ENCODE data around the gene PLAGL2. TPM values are rescaled to one million over a fixed set of nuclear protein-coding genes. Genes with fewer than 3 reads are reported as not detected.
"Not testable (repeated sequence)": the region's sequence is repeated elsewhere in the genome, so short reads cannot be mapped to it uniquely, and the experiment has no call there.

PLAGL2 gene
- total RNA-seq, 2 donors from 2014 or later: 11.2 to 17.4 TPM

- H3K27me3 ChIP-seq (replicated peaks; ENCODE audit: insufficient read depth): no peaks in the 10 kb centered on the region
- no peak overlapping the region for H3K4me3 ChIP-seq
- H3K36me3 ChIP-seq: peaks cover 0 to 7% of the 10 kb centered on the region in 2 donors
- peak; percentile 54 for DNase-seq (ENCODE audit: low spot score)
- no peaks in the 10 kb centered on the region for H3K4me1 ChIP-seq (replicated peaks)
- intact Hi-C loops (cut with DNase I): no loop called here
- H3K27ac ChIP-seq: peak overlapping the region; percentile 41 to 58
- TF ChIP-seq POLR2A (IDR thresholded peaks at IDR 0.05): no peak
- peak; percentile 76 for TF ChIP-seq POLR2AphosphoS5 (IDR thresholded peaks at IDR 0.05)
- H3K9me3 ChIP-seq: no peaks in the 10 kb centered on the region
- 42% methylated on average over 7 of the region's 7 CpGs for WGBS
Measured at GRCh38 chr20:32195581-32195980, 12.0 kb downstream of the PLAGL2 start.

- DNase-seq (ENCODE audit: low spot score): no peak
- intact Hi-C loops (cut with DNase I): no loop called here
- H3K9me3 ChIP-seq: no peaks in the 10 kb centered on the region
- TF ChIP-seq CTCF (IDR thresholded peaks at IDR 0.05) (no peak), POLR2A (IDR thresholded peaks at IDR 0.05) (no peak), POLR2AphosphoS5 (IDR thresholded peaks at IDR 0.05) (no peak)
- H3K36me3 ChIP-seq: peaks cover 0 to 4% of the 10 kb centered on the region in 2 donors
- H3K27ac ChIP-seq: no peak overlapping the region
- no peak overlapping the region for H3K4me3 ChIP-seq
- 61% methylated on average over 6 of the region's 6 CpGs for WGBS
- no peaks in the 10 kb centered on the region for H3K27me3 ChIP-seq (replicated peaks; ENCODE audit: insufficient read depth)
- H3K4me1 ChIP-seq (replicated peaks): peaks cover 5% of the 10 kb centered on the region
Measured at GRCh38 chr20:32193996-32194395, 13.5 kb downstream of the PLAGL2 start.

- H3K4me3 ChIP-seq; H3K27me3 ChIP-seq (replicated peaks; ENCODE audit: insufficient read depth); H3K27ac ChIP-seq; H3K4me1 ChIP-seq (replicated peaks); H3K9me3 ChIP-seq; H3K36me3 ChIP-seq; intact Hi-C loops (cut with DNase I); DNase-seq (ENCODE audit: low spot score): not testable (repeated sequence)
- WGBS: 86% methylated on average over 5 of the region's 5 CpGs
Measured at GRCh38 chr20:32193336-32193735, 14.2 kb downstream of the PLAGL2 start.

GRCh38 chr20:32192698-32193097 lies 14.8 kb downstream of the PLAGL2 start:
- 61% methylated on average over 3 of the region's 3 CpGs for WGBS
- Histone ChIP-seq H3K27ac (no peak overlapping the region), H3K4me1 (replicated peaks) (peaks cover 6% of the 10 kb centered on the region), H3K4me3 (no peak overlapping the region), H3K27me3 (replicated peaks; ENCODE audit: insufficient read depth) (no peaks in the 10 kb centered on the region), H3K36me3 (peaks cover 0 to 4% of the 10 kb centered on the region in 2 donors), H3K9me3 (no peaks in the 10 kb centered on the region)
- DNase-seq (ENCODE audit: low spot score): no peak
- intact Hi-C loops (cut with DNase I): no loop called here
- no peak for TF ChIP-seq CTCF (IDR thresholded peaks at IDR 0.05)
- TF ChIP-seq POLR2A (IDR thresholded peaks at IDR 0.05): no peak
- no peak for TF ChIP-seq POLR2AphosphoS5 (IDR thresholded peaks at IDR 0.05)

- intact Hi-C loops (cut with DNase I): no loop called here
- Histone ChIP-seq H3K4me1 (replicated peaks) (peaks cover 6% of the 10 kb centered on the region), H3K36me3 (peaks cover 0 to 4% of the 10 kb centered on the region in 2 donors), H3K4me3 (no peak overlapping the region), H3K27ac (no peak overlapping the region), H3K9me3 (no peaks in the 10 kb centered on the region), H3K27me3 (replicated peaks; ENCODE audit: insufficient read depth) (no peaks in the 10 kb centered on the region)
- TF ChIP-seq POLR2AphosphoS5 (IDR thresholded peaks at IDR 0.05) (no peak), CTCF (IDR thresholded peaks at IDR 0.05) (no peak), POLR2A (IDR thresholded peaks at IDR 0.05) (no peak)
- DNase-seq (ENCODE audit: low spot score): no peak
Measured at GRCh38 chr20:32191873-32192272, 15.7 kb downstream of the PLAGL2 start.

GRCh38 chr20:32191422-32191821 lies 16.1 kb downstream of the PLAGL2 start:
- H3K4me1 ChIP-seq (replicated peaks): peaks cover 6% of the 10 kb centered on the region
- intact Hi-C loops (cut with DNase I): no loop called here
- H3K27ac ChIP-seq: no peak overlapping the region

More at GRCh38 chr20:32191422-32191821, 16.1 kb downstream of the PLAGL2 start:
- WGBS: 69% methylated on average over 3 of the region's 3 CpGs
- no peaks in the 10 kb centered on the region for H3K9me3 ChIP-seq
- DNase-seq (ENCODE audit: low spot score): no peak
- no peak overlapping the region for H3K4me3 ChIP-seq
- H3K27me3 ChIP-seq (replicated peaks; ENCODE audit: insufficient read depth): no peaks in the 10 kb centered on the region
- TF ChIP-seq CTCF (IDR thresholded peaks at IDR 0.05) (no peak), POLR2AphosphoS5 (IDR thresholded peaks at IDR 0.05) (no peak), POLR2A (IDR thresholded peaks at IDR 0.05) (no peak)
- peaks cover 0 to 4% of the 10 kb centered on the region in 2 donors for H3K36me3 ChIP-seq

Measured in prostate gland (tissue), 2 donors.